ENCODE results near the gene LAMA3. TPM values are rescaled to one million over a fixed set of nuclear protein-coding genes. Genes with fewer than 3 reads are reported as not detected.
A peak's percentile ranks its signal among the peaks of the same experiment; 100 is the strongest.

The LAMA3 gene
- total and polyA plus RNA-seq, 8 donors = 4.3 to 182 (median 26.6) TPM

GRCh38 chr18:23861326-23861725 is 172.1 kb downstream of the LAMA3 start:
- WGBS, 5 donors = 85 to 89% (median 89%) methylated on average over 6 of the region's 6 CpGs
- Histone ChIP-seq H3K27ac (no peak overlapping the region), H3K9me3 (no peaks in the 10 kb centered on the region), H3K36me3 (peaks cover 0 to 51% (median 12%) of the 10 kb centered on the region in 4 donors), H3K4me1 (peaks cover 0 to 6% (median 0%) of the 10 kb centered on the region in 4 donors), H3K27me3 (no peaks in the 10 kb centered on the region), H3K4me3 (no peak overlapping the region)
- TF ChIP-seq POLR2AphosphoS5 (IDR thresholded peaks at IDR 0.05) (no peak), EP300 (IDR thresholded peaks at IDR 0.05) (no peak), CTCF (IDR thresholded peaks at IDR 0.05) (no peak), POLR2A (IDR thresholded peaks at IDR 0.05) (no peak)
- DNase-seq = no peak
- intact Hi-C loops (cut with DNase I; ENCODE audit: low total_unique reads) = no loop called here

- H3K36me3 ChIP-seq = peaks cover 0 to 48% (median 13%) of the 10 kb centered on the region in 4 donors
- peak in 1 of 2 donors; percentile 47 for DNase-seq
- H3K9me3 ChIP-seq = no peaks in the 10 kb centered on the region
- intact Hi-C loops (cut with DNase I; ENCODE audit: low total_unique reads) = no loop called here
- peak overlapping the region in 2 of 5 donors; percentile 19 to 21 for H3K27ac ChIP-seq
- WGBS, 5 donors = 46 to 63% (median 54%) methylated on average over 6 of the region's 6 CpGs
- no peaks in the 10 kb centered on the region for H3K27me3 ChIP-seq
- H3K4me1 ChIP-seq = peaks cover 0 to 6% (median 0%) of the 10 kb centered on the region in 4 donors
- no peak overlapping the region for H3K4me3 ChIP-seq
- TF ChIP-seq POLR2AphosphoS5 (IDR thresholded peaks at IDR 0.05) = no peak
- TF ChIP-seq POLR2A (IDR thresholded peaks at IDR 0.05) = no peak
- no peak for TF ChIP-seq EP300 (IDR thresholded peaks at IDR 0.05)
- no peak for TF ChIP-seq CTCF (IDR thresholded peaks at IDR 0.05)
Observed at GRCh38 chr18:23861805-23862470, 172.7 kb downstream of the LAMA3 start.

- Histone ChIP-seq H3K9me3 (no peaks in the 10 kb centered on the region), H3K36me3 (peaks cover 0 to 24% (median 4%) of the 10 kb centered on the region in 4 donors), H3K4me1 (peaks cover 0 to 6% (median 0%) of the 10 kb centered on the region in 4 donors), H3K27ac (no peak overlapping the region), H3K27me3 (no peaks in the 10 kb centered on the region), H3K4me3 (no peak overlapping the region)
- no peak for DNase-seq
- TF ChIP-seq POLR2AphosphoS5 (IDR thresholded peaks at IDR 0.05) = no peak
- TF ChIP-seq EP300 (IDR thresholded peaks at IDR 0.05) = no peak
- TF ChIP-seq POLR2A (IDR thresholded peaks at IDR 0.05) = no peak
- TF ChIP-seq CTCF (IDR thresholded peaks at IDR 0.05) = no peak
- intact Hi-C loops (cut with DNase I; ENCODE audit: low total_unique reads) = no loop called here
- WGBS, 5 donors = 80 to 92% (median 82%) methylated on average over 4 of the region's 4 CpGs
Observed at GRCh38 chr18:23864624-23865023, 175.4 kb downstream of the LAMA3 start.

GRCh38 chr18:23867006-23867405 is 177.8 kb downstream of the LAMA3 start:
- H3K4me3 ChIP-seq = no peak overlapping the region
- no peaks in the 10 kb centered on the region for H3K27me3 ChIP-seq
- WGBS, 5 donors = 78 to 91% (median 88%) methylated on average over 5 of the region's 5 CpGs
- peaks cover 0 to 11% (median 8%) of the 10 kb centered on the region in 4 donors for H3K4me1 ChIP-seq
- no peaks in the 10 kb centered on the region for H3K9me3 ChIP-seq
- intact Hi-C loops (cut with DNase I; ENCODE audit: low total_unique reads) = no loop called here
- H3K36me3 ChIP-seq = peaks cover 0 to 7% (median 2%) of the 10 kb centered on the region in 4 donors
- DNase-seq = no peak
- no peak overlapping the region for H3K27ac ChIP-seq
- TF ChIP-seq POLR2A (IDR thresholded peaks at IDR 0.05) (no peak), POLR2AphosphoS5 (IDR thresholded peaks at IDR 0.05) (no peak), EP300 (IDR thresholded peaks at IDR 0.05) (no peak), CTCF (IDR thresholded peaks at IDR 0.05) (no peak)
